Fibroblast of lung (primary cell): ENCODE data around the gene GSC2. TPM values are rescaled to one million over a fixed set of nuclear protein-coding genes. Genes with fewer than 3 reads are reported as not detected.

Source experiments
- DNase-seq, 2 donors: peaks; one replicate each; pipeline versions ENCODE4 v3.0.0 to v3.0.0-alpha.2; 2010; ENCODE audit warnings: low read depth in 2 of 2
- H2AFZ ChIP-seq: 2 replicates; pipeline ENCODE4 v1.5.1; 2012; ENCODE audit warnings: low read length, control low read depth, inconsistent platforms
- H3K27ac ChIP-seq: 2 replicates; pipeline ENCODE4 v1.5.1; 2011; ENCODE audit warnings: low read length, control low read depth; ENCODE audit not compliant: insufficient read depth
- H3K27me3 ChIP-seq: 2 replicates; pipeline ENCODE4 v1.5.1; 2011; ENCODE audit warnings: mild to moderate bottlenecking, low read length; ENCODE audit not compliant: control insufficient read depth, insufficient read depth
- H3K36me3 ChIP-seq: 2 replicates; pipeline ENCODE4 v1.5.1; 2011; ENCODE audit warnings: low read length; ENCODE audit not compliant: control insufficient read depth, insufficient read depth
- H3K4me1 ChIP-seq: 2 replicates; pipeline ENCODE4 v1.5.1; 2011; ENCODE audit warnings: low read length; ENCODE audit not compliant: control insufficient read depth, insufficient read depth; ENCODE audit errors: extremely low read depth
- H3K4me2 ChIP-seq: 2 replicates; pipeline ENCODE4 v1.5.1; 2011; ENCODE audit warnings: low read length, control low read depth; ENCODE audit not compliant: insufficient read depth; ENCODE audit errors: extremely low read depth
- H3K4me3 ChIP-seq, 4 experiments: fragments of 200-600 bp in 1 of 4; sonication (generic) in 1 of 4; replicated peaks in 1 of 4; 2 replicates each; pipeline ENCODE4 v1.5.1; 2011 to 2016; ENCODE audit warnings: low read length in 4 of 4, low read depth in 3 of 4, mild to moderate bottlenecking in 3 of 4, control low read depth in 2 of 4, inconsistent platforms in 1 of 4, mixed read lengths in 1 of 4; ENCODE audit not compliant: insufficient read depth in 1 of 4; ENCODE audit errors: control extremely low read depth in 1 of 4
- H3K79me2 ChIP-seq: 2 replicates; pipeline ENCODE4 v1.5.1; 2012; ENCODE audit warnings: mild to moderate bottlenecking, low read length, inconsistent platforms; ENCODE audit not compliant: control insufficient read depth, insufficient read depth
- H3K9ac ChIP-seq: 2 replicates; pipeline ENCODE4 v1.5.1; 2011; ENCODE audit warnings: mild to moderate bottlenecking, low read length, control low read depth; ENCODE audit not compliant: insufficient read depth
- H3K9me3 ChIP-seq: 2 replicates; pipeline ENCODE4 v1.5.1; 2012; ENCODE audit warnings: low read depth, low read length; ENCODE audit not compliant: control insufficient read depth, insufficient read depth
- H4K20me1 ChIP-seq: 2 replicates; pipeline ENCODE4 v1.5.1; 2011; ENCODE audit warnings: low read length; ENCODE audit not compliant: control insufficient read depth, insufficient read depth; ENCODE audit errors: extremely low read depth
- CTCF ChIP-seq, 2 donors: IDR thresholded peaks in 1 of 2; conservative IDR thresholded peaks in 1 of 2; 1 replicate in 1 of 2; 2 replicates in 1 of 2; pipeline ENCODE4 v1.5.1; 2011 to 2012; ENCODE audit warnings: low read length in 2 of 2, control low read depth in 1 of 2, inconsistent platforms in 1 of 2, low read depth in 1 of 2, mild to moderate bottlenecking in 1 of 2
- EZH2 ChIP-seq: IDR thresholded peaks from 2 replicates; pipeline ENCODE4 v1.5.1; 2012; ENCODE audit warnings: low read length, control low read depth, mild to moderate bottlenecking; ENCODE audit errors: missing control alignments
- polyA plus RNA-seq, 2 donors: library from polyadenylated mRNA; depleted of rRNA in 1 of 2; stranded (reverse) in 1 of 2; unstranded in 1 of 2; fragments of >200 nt; gene quantifications; 2 replicates each; pipeline ENCODE4 v1.2.1, GENCODE V29; 2011 to 2012; ENCODE audit warnings: missing spikeins in 1 of 2
- total RNA-seq: library from RNA; depleted of rRNA; stranded (reverse); fragments of >200 nt; gene quantifications from 2 replicates; pipeline ENCODE4 v1.2.1, GENCODE V29; 2014

The GSC2 gene
- total and polyA plus RNA-seq, 2 donors (not counting 1 experiment from before 2014, with no cell fraction given), result not detected

- H2AFZ ChIP-seq, result peak overlapping the region; percentile 56
- H3K4me3 ChIP-seq, result peak overlapping the region; percentile 46 to 75 (median 62)
- DNase-seq, result peak; percentile 82 to 88
- peak overlapping the region; percentile 29 for H3K27ac ChIP-seq
- TF ChIP-seq CTCF (conservative IDR thresholded peaks at IDR 0.05 in 1 of 2, IDR thresholded peaks at IDR 0.05 in 1 of 2; ENCODE audit: low read depth in 1 of 2, low read length in 2 of 2) (peak; percentile 60 to 72), EZH2 (no peak)
- peak overlapping the region; percentile 90 for H3K4me2 ChIP-seq
- H3K4me1 ChIP-seq, result peaks cover 17% of the 10 kb centered on the region
- H3K27me3 ChIP-seq, result no peaks in the 10 kb centered on the region
- no peak overlapping the region for H3K9ac ChIP-seq
- H4K20me1 ChIP-seq, result no peaks in the 10 kb centered on the region
- H3K9me3 ChIP-seq, result no peaks in the 10 kb centered on the region
- H3K79me2 ChIP-seq, result peaks cover 26% of the 10 kb centered on the region
- H3K36me3 ChIP-seq, result peaks cover 11% of the 10 kb centered on the region
These were observed 29.5 kb upstream of the GSC2 start for GRCh38 chr22:19179497-19180048.

GRCh38 chr22:19178657-19179496 lies 28.8 kb upstream of the GSC2 start, which contains the start of gene SLC25A1:
TSS of gene SLC25A1 (minus strand) at chr22:19178736. CDS start at chr22:19178673, 63 bp downstream.
- Histone ChIP-seq H3K4me1 (peaks cover 21% of the 10 kb centered on the region), H3K9me3 (no peaks in the 10 kb centered on the region), H3K79me2 (peaks cover 26% of the 10 kb centered on the region), H3K27me3 (no peaks in the 10 kb centered on the region), H3K27ac (peak within 1 kb of the TSS; percentile 82), H3K36me3 (peaks cover 11% of the 10 kb centered on the region), H3K4me2 (peak within 1 kb of the TSS; percentile 90), H4K20me1 (no peaks in the 10 kb centered on the region), H3K4me3 (peak within 1 kb of the TSS; percentile 50 to 83 (median 74)), H3K9ac (peak within 1 kb of the TSS; percentile 86), H2AFZ (peak within 1 kb of the TSS; percentile 56)
- TF ChIP-seq CTCF (conservative IDR thresholded peaks at IDR 0.05 in 1 of 2, IDR thresholded peaks at IDR 0.05 in 1 of 2; ENCODE audit: low read depth in 1 of 2, low read length in 2 of 2), result no peak
- no peak for TF ChIP-seq EZH2
- peak; percentile 76 to 82 for DNase-seq

GRCh38 chr22:19178065-19178656 lies 28.1 kb upstream of the GSC2 start:
- DNase-seq, result peak; percentile 11 to 15
- Histone ChIP-seq H3K4me1 (peaks cover 23% of the 10 kb centered on the region), H3K4me2 (peak overlapping the region; percentile 85), H3K27ac (peak overlapping the region; percentile 82), H3K27me3 (no peaks in the 10 kb centered on the region), H3K79me2 (peaks cover 32% of the 10 kb centered on the region), H2AFZ (no peak overlapping the region), H4K20me1 (no peaks in the 10 kb centered on the region), H3K9ac (peak overlapping the region; percentile 86), H3K4me3 (peak overlapping the region; percentile 24 to 83 (median 74)), H3K9me3 (no peaks in the 10 kb centered on the region), H3K36me3 (peaks cover 11% of the 10 kb centered on the region)
- TF ChIP-seq EZH2, result no peak
- TF ChIP-seq CTCF (conservative IDR thresholded peaks at IDR 0.05 in 1 of 2, IDR thresholded peaks at IDR 0.05 in 1 of 2; ENCODE audit: low read depth in 1 of 2, low read length in 2 of 2), result no peak
